ENCODE data around the gene EPAS1.

The EPAS1 gene

GRCh38 chr2:46383113-46383395 is 85.8 kb downstream of the EPAS1 start:
- Mint-ChIP-seq H3K4me1 (peaks cover 27% of the 10 kb centered on the region), H3K9me3 (no peaks in the 10 kb centered on the region)
- TF ChIP-seq CTCF (IDR thresholded peaks at IDR 0.05; ENCODE audit: unreplicated experiment in 3 of 3): no peak

GRCh38 chr2:46383784-46384456 is 86.7 kb downstream of the EPAS1 start:
- peaks cover 19% of the 10 kb centered on the region for H3K4me1 Mint-ChIP-seq
- no peak for TF ChIP-seq CTCF (IDR thresholded peaks at IDR 0.05; ENCODE audit: unreplicated experiment in 3 of 3)
- H3K27ac Mint-ChIP-seq: peak overlapping the region in 2 of 3 experiments; percentile 11 to 60
- no peaks in the 10 kb centered on the region for H3K36me3 Mint-ChIP-seq (ENCODE audit: low read depth)
- H3K4me3 Mint-ChIP-seq: no peak overlapping the region
- H3K27me3 Mint-ChIP-seq (ENCODE audit: low read depth): peaks cover 8% of the 10 kb centered on the region
- no peaks in the 10 kb centered on the region for H3K9me3 Mint-ChIP-seq

More at GRCh38 chr2:46383113-46383395, 85.8 kb downstream of the EPAS1 start:
- H3K27ac Mint-ChIP-seq: no peak overlapping the region
- H3K27me3 Mint-ChIP-seq (ENCODE audit: low read depth): peaks cover 15% of the 10 kb centered on the region
- no peaks in the 10 kb centered on the region for H3K36me3 Mint-ChIP-seq (ENCODE audit: low read depth)
- H3K4me3 Mint-ChIP-seq: no peak overlapping the region

GRCh38 chr2:46384457-46384815 is 87.2 kb downstream of the EPAS1 start:
- Mint-ChIP-seq H3K4me3 (no peak overlapping the region), H3K27ac (peak overlapping the region in 2 of 3 experiments; percentile 82 to 84), H3K4me1 (peaks cover 14% of the 10 kb centered on the region), H3K36me3 (ENCODE audit: low read depth) (no peaks in the 10 kb centered on the region), H3K27me3 (ENCODE audit: low read depth) (peaks cover 8% of the 10 kb centered on the region), H3K9me3 (peaks cover 2% of the 10 kb centered on the region)
- TF ChIP-seq CTCF (IDR thresholded peaks at IDR 0.05; ENCODE audit: unreplicated experiment in 3 of 3): no peak

GRCh38 chr2:46385786-46386577 is 88.8 kb downstream of the EPAS1 start:
- Mint-ChIP-seq H3K4me3 (no peak overlapping the region), H3K36me3 (ENCODE audit: low read depth) (no peaks in the 10 kb centered on the region), H3K27ac (peak overlapping the region in 1 of 3 experiments; percentile 82), H3K27me3 (ENCODE audit: low read depth) (peaks cover 8% of the 10 kb centered on the region), H3K4me1 (peaks cover 10% of the 10 kb centered on the region), H3K9me3 (peaks cover 3% of the 10 kb centered on the region)
- TF ChIP-seq CTCF (IDR thresholded peaks at IDR 0.05; ENCODE audit: unreplicated experiment in 3 of 3): no peak

- no peak overlapping the region for H3K27ac Mint-ChIP-seq
These were observed 89.6 kb downstream of the EPAS1 start for GRCh38 chr2:46386763-46387162.

More at GRCh38 chr2:46386763-46387162, 89.6 kb downstream of the EPAS1 start:
- no peak for TF ChIP-seq CTCF (IDR thresholded peaks at IDR 0.05; ENCODE audit: unreplicated experiment in 3 of 3)
- H3K4me1 Mint-ChIP-seq: peaks cover 10% of the 10 kb centered on the region
- H3K36me3 Mint-ChIP-seq (ENCODE audit: low read depth): no peaks in the 10 kb centered on the region
- H3K4me3 Mint-ChIP-seq: no peak overlapping the region
- H3K9me3 Mint-ChIP-seq: peaks cover 3% of the 10 kb centered on the region
- peaks cover 8% of the 10 kb centered on the region for H3K27me3 Mint-ChIP-seq (ENCODE audit: low read depth)
